Activated CD8-positive, alpha-beta T cell treated with anti-CD3 and anti-CD28 coated beads for 36 hours (primary cell): ENCODE measurements around the gene RASGEF1C. TPM values are rescaled to one million over a fixed set of nuclear protein-coding genes. Genes with fewer than 3 reads are reported as not detected.

Experiments used
- ATAC-seq: fragments of 200-7000 bp; cut with Tn5 transposase; one replicate; pipeline ENCODE4 v1.10.0; 2021; ENCODE audit warnings: mild to moderate bottlenecking, moderate library complexity
- CTCF ChIA-PET: fragments of 350-600 bp; sonication (Branson Sonifier 250); formaldehyde crosslinking; loops from one replicate; lab custom pipeline; 2021; ENCODE audit warnings: antibody characterized with exemption; lab: Charles Lee
- POLR2A ChIA-PET: fragments of 350-600 bp; sonication (Branson Sonifier 250); formaldehyde crosslinking; loops from one replicate; lab custom pipeline; 2021; ENCODE audit warnings: antibody characterized with exemption; lab: Charles Lee
- DNase-seq: peaks from one replicate; pipeline ENCODE4 v3.0.0-alpha.2; 2020
- H3K27ac Mint-ChIP-seq: one replicate; pipeline ENCODE4 v1.8.0; 2021; ENCODE audit warnings: mild to moderate bottlenecking, mixed read lengths
- H3K27me3 Mint-ChIP-seq: one replicate; pipeline ENCODE4 v1.8.0; 2021; ENCODE audit warnings: mixed read lengths
- H3K36me3 Mint-ChIP-seq: one replicate; pipeline ENCODE4 v1.8.0; 2021; ENCODE audit warnings: low read depth, mixed read lengths
- H3K4me1 Mint-ChIP-seq: one replicate; pipeline ENCODE4 v1.8.0; 2021; ENCODE audit warnings: low read depth, mixed read lengths
- H3K4me3 Mint-ChIP-seq: one replicate; pipeline ENCODE4 v1.8.0; 2021; ENCODE audit warnings: mild to moderate bottlenecking, moderate library complexity, mixed read lengths
- H3K9me3 Mint-ChIP-seq: one replicate; pipeline ENCODE4 v1.8.0; 2021; ENCODE audit warnings: mixed read lengths
- CTCF ChIP-seq: fragments of 200-600 bp; IDR thresholded peaks from one replicate; pipeline ENCODE4 v1.8.0; 2022; ENCODE audit warnings: antibody characterized with exemption, mild to moderate bottlenecking
- intact Hi-C: fragments of 100-400 bp; cut with micrococcal nuclease; formaldehyde crosslinking; loops from one replicate; pipeline ENCODE4 v1.10.0; 2022
- total RNA-seq, 2 experiments: library from RNA; stranded (reverse); gene quantifications; one replicate each; pipeline ENCODE4 v1.2.3, GENCODE V29; 2021

The RASGEF1C gene
- total RNA-seq, 2 experiments from 2014 or later, result not detected

- CTCF ChIA-PET, result no interaction called here
These were observed 140.4 kb downstream of the RASGEF1C start for GRCh38 chr5:180068519-180069090.

GRCh38 chr5:180067986-180068385 is 141.0 kb downstream of the RASGEF1C start:
- H3K4me3 Mint-ChIP-seq, result no peak overlapping the region
- H3K27ac Mint-ChIP-seq, result no peak overlapping the region
- intact Hi-C loops, result no loop called here
- H3K9me3 Mint-ChIP-seq, result peaks cover 4% of the 10 kb centered on the region
- POLR2A ChIA-PET, result interaction anchor here (1.2 kb wide), 1 partner anchor 11 kb away, joined by 3 read pairs; no protein-coding TSS in a partner anchor
- DNase-seq, result no peak
- no peak for ATAC-seq
- CTCF ChIA-PET, result no interaction called here
- H3K27me3 Mint-ChIP-seq, result no peaks in the 10 kb centered on the region
- peaks cover 32% of the 10 kb centered on the region for H3K4me1 Mint-ChIP-seq
- H3K36me3 Mint-ChIP-seq, result peaks cover 1% of the 10 kb centered on the region
- no peak for TF ChIP-seq CTCF

More at GRCh38 chr5:180068519-180069090, 140.4 kb downstream of the RASGEF1C start:
- Mint-ChIP-seq H3K27me3 (no peaks in the 10 kb centered on the region), H3K4me1 (peaks cover 32% of the 10 kb centered on the region), H3K9me3 (peaks cover 4% of the 10 kb centered on the region), H3K27ac (no peak overlapping the region), H3K36me3 (peaks cover 1% of the 10 kb centered on the region), H3K4me3 (no peak overlapping the region)
- no peak for TF ChIP-seq CTCF
- DNase-seq (no peak), ATAC-seq (no peak)
- intact Hi-C loops, result no loop called here
- POLR2A ChIA-PET, result no interaction called here

- TF ChIP-seq CTCF, result no peak
- Mint-ChIP-seq H3K9me3 (no peaks in the 10 kb centered on the region), H3K4me3 (no peak overlapping the region), H3K27me3 (no peaks in the 10 kb centered on the region), H3K4me1 (no peaks in the 10 kb centered on the region), H3K36me3 (no peaks in the 10 kb centered on the region), H3K27ac (no peak overlapping the region)
- DNase-seq (no peak), ATAC-seq (no peak)
- CTCF ChIA-PET, result no interaction called here
- POLR2A ChIA-PET, result no interaction called here
- intact Hi-C loops, result no loop called here
These were observed 148.8 kb downstream of the RASGEF1C start for GRCh38 chr5:180060192-180060591.

GRCh38 chr5:180059326-180059725 is 149.7 kb downstream of the RASGEF1C start:
- H3K9me3 Mint-ChIP-seq, result no peaks in the 10 kb centered on the region
- no peaks in the 10 kb centered on the region for H3K4me1 Mint-ChIP-seq
- no peak for TF ChIP-seq CTCF
- no peaks in the 10 kb centered on the region for H3K27me3 Mint-ChIP-seq
- POLR2A ChIA-PET, result no interaction called here
- no peaks in the 10 kb centered on the region for H3K36me3 Mint-ChIP-seq
- DNase-seq (no peak), ATAC-seq (no peak)
- intact Hi-C loops, result no loop called here
- CTCF ChIA-PET, result no interaction called here
- H3K27ac Mint-ChIP-seq, result no peak overlapping the region
- H3K4me3 Mint-ChIP-seq, result no peak overlapping the region

GRCh38 chr5:180056153-180056552 is 152.9 kb downstream of the RASGEF1C start:
- Mint-ChIP-seq H3K27ac (no peak overlapping the region), H3K4me1 (peaks cover 6% of the 10 kb centered on the region), H3K27me3 (no peaks in the 10 kb centered on the region), H3K36me3 (no peaks in the 10 kb centered on the region), H3K9me3 (no peaks in the 10 kb centered on the region), H3K4me3 (no peak overlapping the region)
- POLR2A ChIA-PET, result no interaction called here
- CTCF ChIA-PET, result no interaction called here
- intact Hi-C loops, result no loop called here
- DNase-seq (no peak), ATAC-seq (no peak)
- no peak for TF ChIP-seq CTCF
